Esophagus muscularis mucosa (tissue), 4 donors: ENCODE results near the gene DCHS1.

Experiments
- EP300 ChIP-seq: sonication (generic); formaldehyde crosslinking; IDR thresholded peaks from one replicate; pipeline ENCODE4 v1.6.1; 2017; ENCODE audit warnings: antibody characterized with exemption
- POLR2A ChIP-seq: fragments of 450-650 bp; IDR thresholded peaks from one replicate; pipeline ENCODE4 v1.6.1; 2017; ENCODE audit warnings: antibody characterized with exemption, moderate library complexity, mild to moderate bottlenecking, low read depth
- TF ChIP-seq, protein P1 (sequence below), 3 experiments: fragments of 200-600 bp in 2 of 3; fragments of 450-650 bp in 1 of 3; sonication (generic) in 2 of 3; IDR thresholded peaks; one replicate each; pipeline ENCODE4 v1.5.1; 2017 to 2019; ENCODE audit warnings: antibody characterized with exemption in 3 of 3, mild to moderate bottlenecking in 2 of 3, moderate library complexity in 1 of 3

DNA sequence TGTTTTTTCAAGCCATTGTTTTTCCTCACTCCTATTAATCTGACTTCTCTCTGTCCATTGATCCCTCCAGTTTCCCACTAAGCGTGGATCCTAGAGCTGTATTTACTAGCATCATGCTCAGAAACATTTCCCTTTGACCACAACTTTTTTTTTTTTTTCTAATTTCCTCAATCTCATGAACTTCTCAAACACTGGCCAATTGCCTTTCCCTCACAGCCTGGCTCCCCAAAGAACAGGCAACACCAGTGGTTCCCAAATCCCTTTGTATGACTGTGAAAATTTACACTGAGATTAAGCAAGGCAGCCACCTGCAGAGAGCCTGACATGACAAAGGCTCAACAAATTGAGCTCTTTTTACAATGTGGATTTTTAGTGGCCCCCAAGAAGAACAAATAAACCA is 35.0 kb downstream of the DCHS1 start:
- TF ChIP-seq POLR2A (no peak), EP300 (no peak)
- TF ChIP-seq, protein P1, sequence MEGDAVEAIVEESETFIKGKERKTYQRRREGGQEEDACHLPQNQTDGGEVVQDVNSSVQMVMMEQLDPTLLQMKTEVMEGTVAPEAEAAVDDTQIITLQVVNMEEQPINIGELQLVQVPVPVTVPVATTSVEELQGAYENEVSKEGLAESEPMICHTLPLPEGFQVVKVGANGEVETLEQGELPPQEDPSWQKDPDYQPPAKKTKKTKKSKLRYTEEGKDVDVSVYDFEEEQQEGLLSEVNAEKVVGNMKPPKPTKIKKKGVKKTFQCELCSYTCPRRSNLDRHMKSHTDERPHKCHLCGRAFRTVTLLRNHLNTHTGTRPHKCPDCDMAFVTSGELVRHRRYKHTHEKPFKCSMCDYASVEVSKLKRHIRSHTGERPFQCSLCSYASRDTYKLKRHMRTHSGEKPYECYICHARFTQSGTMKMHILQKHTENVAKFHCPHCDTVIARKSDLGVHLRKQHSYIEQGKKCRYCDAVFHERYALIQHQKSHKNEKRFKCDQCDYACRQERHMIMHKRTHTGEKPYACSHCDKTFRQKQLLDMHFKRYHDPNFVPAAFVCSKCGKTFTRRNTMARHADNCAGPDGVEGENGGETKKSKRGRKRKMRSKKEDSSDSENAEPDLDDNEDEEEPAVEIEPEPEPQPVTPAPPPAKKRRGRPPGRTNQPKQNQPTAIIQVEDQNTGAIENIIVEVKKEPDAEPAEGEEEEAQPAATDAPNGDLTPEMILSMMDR (IDR thresholded peaks at IDR 0.05): no peak
